ENCODE measurements around the gene PLOD2. TPM values are rescaled to one million over a fixed set of nuclear protein-coding genes. Genes with fewer than 3 reads are reported as not detected.

Gene PLOD2
- polyA plus RNA-seq, 6 donors from 2014 or later: not detected

- Mint-ChIP-seq H3K9me3 (peaks cover 0 to 12% (median 0%) of the 10 kb centered on the region in 7 donors), H3K27ac (no peak overlapping the region), H3K4me3 (no peak overlapping the region), H3K36me3 (no peaks in the 10 kb centered on the region), H3K4me1 (no peaks in the 10 kb centered on the region), H3K27me3 (no peaks in the 10 kb centered on the region)
- DNase-seq (no peak), ATAC-seq (ENCODE audit: low read depth in 2 of 2) (no peak)
Measured at GRCh38 chr3:146020969-146021368, 140.0 kb downstream of the PLOD2 start.

GRCh38 chr3:146019508-146019907 lies 141.5 kb downstream of the PLOD2 start:
- H3K4me1 Mint-ChIP-seq: no peaks in the 10 kb centered on the region
- H3K27me3 Mint-ChIP-seq: no peaks in the 10 kb centered on the region
- ATAC-seq (ENCODE audit: low read depth in 2 of 2) (no peak), DNase-seq (no peak)
- peaks cover 0 to 16% (median 0%) of the 10 kb centered on the region in 7 donors for H3K9me3 Mint-ChIP-seq
- no peak overlapping the region for H3K4me3 Mint-ChIP-seq
- no peak overlapping the region for H3K27ac Mint-ChIP-seq
- no peaks in the 10 kb centered on the region for H3K36me3 Mint-ChIP-seq

Other genes with a start within 250 kb of the PLOD2 start
- gene PLSCR4, start 89.9 kb upstream of the PLOD2 start, polyA plus RNA-seq (ENCODE audit: low read depth in 6 of 6): not detected

Measured in naive B cell (primary cell).